ENCODE data around the gene RPH3AL. TPM values are rescaled to one million over a fixed set of nuclear protein-coding genes. Genes with fewer than 3 reads are reported as not detected.
"Not testable (repeated sequence)": the region's sequence is repeated elsewhere in the genome, so short reads cannot be mapped to it uniquely, and the experiment has no call there.

The RPH3AL gene
- total RNA-seq, 2 experiments from 2014 or later: 2.1 to 2.7 TPM

GRCh38 chr17:215563-216478 is 136.8 kb downstream of the RPH3AL start:
- not testable (repeated sequence) for H3K4me3 Mint-ChIP-seq, H3K36me3 Mint-ChIP-seq

GRCh38 chr17:214881-215331 is 137.7 kb downstream of the RPH3AL start:
- Mint-ChIP-seq H3K27me3 (peaks cover 2% of the 10 kb centered on the region), H3K27ac (no peak overlapping the region), H3K4me3 (no peak overlapping the region), H3K36me3 (no peaks in the 10 kb centered on the region), H3K4me1 (no peaks in the 10 kb centered on the region), H3K9me3 (no peaks in the 10 kb centered on the region)
- POLR2A ChIA-PET: no interaction called here
- ATAC-seq (ENCODE audit: low read depth) (no peak), DNase-seq (no peak)

More at GRCh38 chr17:215563-216478, 136.8 kb downstream of the RPH3AL start:
- H3K4me1 Mint-ChIP-seq; ATAC-seq (ENCODE audit: low read depth); H3K27me3 Mint-ChIP-seq; POLR2A ChIA-PET; DNase-seq; H3K9me3 Mint-ChIP-seq; H3K27ac Mint-ChIP-seq: not testable (repeated sequence)

GRCh38 chr17:213286-214105 is 139.1 kb downstream of the RPH3AL start:
- Mint-ChIP-seq H3K4me1 (no peaks in the 10 kb centered on the region), H3K9me3 (no peaks in the 10 kb centered on the region), H3K36me3 (no peaks in the 10 kb centered on the region), H3K27ac (no peak overlapping the region), H3K27me3 (peaks cover 2% of the 10 kb centered on the region), H3K4me3 (no peak overlapping the region)
- no peak for ATAC-seq (ENCODE audit: low read depth)
- DNase-seq: no peak
- POLR2A ChIA-PET: no interaction called here

- Mint-ChIP-seq H3K27ac (no peak overlapping the region), H3K4me3 (no peak overlapping the region), H3K4me1 (no peaks in the 10 kb centered on the region), H3K9me3 (no peaks in the 10 kb centered on the region), H3K36me3 (no peaks in the 10 kb centered on the region), H3K27me3 (peaks cover 7% of the 10 kb centered on the region)
- ATAC-seq (ENCODE audit: low read depth): no peak
- POLR2A ChIA-PET: no interaction called here
- DNase-seq: no peak
These were observed 142.2 kb downstream of the RPH3AL start for GRCh38 chr17:210402-210801.

GRCh38 chr17:208429-208828 is 144.2 kb downstream of the RPH3AL start:
- Mint-ChIP-seq H3K4me3 (no peak overlapping the region), H3K9me3 (no peaks in the 10 kb centered on the region), H3K27ac (no peak overlapping the region), H3K27me3 (peaks cover 8% of the 10 kb centered on the region), H3K36me3 (no peaks in the 10 kb centered on the region), H3K4me1 (no peaks in the 10 kb centered on the region)
- POLR2A ChIA-PET: no interaction called here
- ATAC-seq (ENCODE audit: low read depth) (no peak), DNase-seq (no peak)

GRCh38 chr17:207775-208174 is 144.8 kb downstream of the RPH3AL start:
- H3K27me3 Mint-ChIP-seq: peaks cover 8% of the 10 kb centered on the region

GRCh38 chr17:206941-207560 is 145.6 kb downstream of the RPH3AL start:
- Mint-ChIP-seq H3K27ac (no peak overlapping the region), H3K4me3 (no peak overlapping the region), H3K36me3 (no peaks in the 10 kb centered on the region), H3K27me3 (peaks cover 8% of the 10 kb centered on the region), H3K4me1 (no peaks in the 10 kb centered on the region), H3K9me3 (no peaks in the 10 kb centered on the region)
- ATAC-seq (ENCODE audit: low read depth): no peak
- POLR2A ChIA-PET: no interaction called here
- DNase-seq: no peak

More at GRCh38 chr17:207775-208174, 144.8 kb downstream of the RPH3AL start:
- Mint-ChIP-seq H3K9me3 (no peaks in the 10 kb centered on the region), H3K27ac (no peak overlapping the region), H3K36me3 (no peaks in the 10 kb centered on the region), H3K4me1 (no peaks in the 10 kb centered on the region), H3K4me3 (no peak overlapping the region)
- ATAC-seq (ENCODE audit: low read depth) (no peak), DNase-seq (no peak)
- POLR2A ChIA-PET: no interaction called here

GRCh38 chr17:206484-206883 is 146.1 kb downstream of the RPH3AL start:
- POLR2A ChIA-PET; H3K36me3 Mint-ChIP-seq; ATAC-seq (ENCODE audit: low read depth): not testable (repeated sequence)

GRCh38 chr17:205817-206216 is 146.8 kb downstream of the RPH3AL start:
- POLR2A ChIA-PET: no interaction called here
- no peak for ATAC-seq (ENCODE audit: low read depth)
- Mint-ChIP-seq H3K9me3 (no peaks in the 10 kb centered on the region), H3K4me3 (no peak overlapping the region), H3K27ac (no peak overlapping the region), H3K4me1 (no peaks in the 10 kb centered on the region), H3K27me3 (peaks cover 6% of the 10 kb centered on the region), H3K36me3 (no peaks in the 10 kb centered on the region)
- DNase-seq: no peak

More at GRCh38 chr17:206484-206883, 146.1 kb downstream of the RPH3AL start:
- not testable (repeated sequence) for DNase-seq, H3K4me3 Mint-ChIP-seq, H3K4me1 Mint-ChIP-seq, H3K27ac Mint-ChIP-seq, H3K9me3 Mint-ChIP-seq, H3K27me3 Mint-ChIP-seq

GRCh38 chr17:205148-205669 is 147.4 kb downstream of the RPH3AL start:
- Mint-ChIP-seq H3K27me3 (peaks cover 5% of the 10 kb centered on the region), H3K4me3 (no peak overlapping the region), H3K4me1 (no peaks in the 10 kb centered on the region), H3K9me3 (no peaks in the 10 kb centered on the region), H3K36me3 (no peaks in the 10 kb centered on the region), H3K27ac (no peak overlapping the region)
- POLR2A ChIA-PET: no interaction called here
- ATAC-seq (ENCODE audit: low read depth): no peak
- DNase-seq: no peak

GRCh38 chr17:204427-205147 is 148.0 kb downstream of the RPH3AL start:
- POLR2A ChIA-PET: no interaction called here
- Mint-ChIP-seq H3K9me3 (no peaks in the 10 kb centered on the region), H3K4me1 (no peaks in the 10 kb centered on the region), H3K27ac (no peak overlapping the region), H3K4me3 (no peak overlapping the region), H3K36me3 (no peaks in the 10 kb centered on the region), H3K27me3 (peaks cover 5% of the 10 kb centered on the region)
- DNase-seq (no peak), ATAC-seq (ENCODE audit: low read depth) (no peak)

- POLR2A ChIA-PET: no interaction called here
- Mint-ChIP-seq H3K27me3 (peaks cover 3% of the 10 kb centered on the region), H3K27ac (no peak overlapping the region), H3K36me3 (no peaks in the 10 kb centered on the region), H3K9me3 (no peaks in the 10 kb centered on the region), H3K4me1 (no peaks in the 10 kb centered on the region), H3K4me3 (no peak overlapping the region)
- ATAC-seq (ENCODE audit: low read depth): no peak
- no peak for DNase-seq
These were observed 150.1 kb downstream of the RPH3AL start for GRCh38 chr17:202501-202951.

GRCh38 chr17:201736-202135 is 150.9 kb downstream of the RPH3AL start:
- H3K36me3 Mint-ChIP-seq; H3K4me1 Mint-ChIP-seq; H3K27ac Mint-ChIP-seq; ATAC-seq (ENCODE audit: low read depth); POLR2A ChIA-PET; H3K27me3 Mint-ChIP-seq; H3K9me3 Mint-ChIP-seq; H3K4me3 Mint-ChIP-seq; DNase-seq: not testable (repeated sequence)

Data from activated naive CD8-positive, alpha-beta T cell treated with anti-CD3 and anti-CD28 coated beads, Interleukin-2, amount 10 ng/mL, durations not matched to agents 7 days and 5 days (primary cell).